Heart right ventricle (tissue), 16 donors: Measurements from ENCODE around the gene LCNL1. TPM values are rescaled to one million over a fixed set of nuclear protein-coding genes. Genes with fewer than 3 reads are reported as not detected.

Experiments used
- ATAC-seq, 8 donors: fragments of 200-7000 bp; cut with Tn5 transposase; one replicate each; pipeline ENCODE4 v1.9.1; 2020; ENCODE audit warnings: mild to moderate bottlenecking in 8 of 8, moderate library complexity in 8 of 8, moderate number of reproducible peaks in 1 of 8
- DNase-seq, 2 donors: peaks; one replicate each; pipeline ENCODE4 v3.0.0-alpha.2; 2020
- H3K27ac ChIP-seq, 10 donors: fragments of 200-600 bp; sonication (generic) in 2 of 10; one replicate each; pipeline versions ENCODE4 v1.5.0 to v1.8.0; 2020 to 2022; ENCODE audit warnings: mild to moderate bottlenecking in 3 of 10
- H3K27me3 ChIP-seq, 7 donors: fragments of 200-600 bp; one replicate each; pipeline ENCODE4 v1.8.0; 2021 to 2022; ENCODE audit warnings: mild to moderate bottlenecking in 2 of 7
- H3K36me3 ChIP-seq, 9 donors: fragments of 200-600 bp; sonication (generic) in 1 of 9; one replicate each; pipeline versions ENCODE4 v1.5.0 to v1.8.0; 2020 to 2022; ENCODE audit warnings: mild to moderate bottlenecking in 2 of 9
- H3K4me1 ChIP-seq, 9 donors: fragments of 200-600 bp; sonication (generic) in 1 of 9; one replicate each; pipeline versions ENCODE4 v1.5.0 to v1.8.0; 2020 to 2022; ENCODE audit warnings: mild to moderate bottlenecking in 4 of 9
- H3K4me3 ChIP-seq, 10 donors: fragments of 200-600 bp; sonication (generic) in 2 of 10; one replicate each; pipeline versions ENCODE4 v1.5.0 to v1.8.0; 2020 to 2022; ENCODE audit warnings: mild to moderate bottlenecking in 7 of 10, moderate library complexity in 2 of 10
- H3K9me3 ChIP-seq, 11 donors: fragments of 200-600 bp in 10 of 11; sonication (generic) in 2 of 11; one replicate each; pipeline versions ENCODE4 v1.5.0 to v1.8.0; 2013 to 2022; ENCODE audit warnings: mild to moderate bottlenecking in 2 of 11, control low read depth in 1 of 11, moderate library complexity in 1 of 11
- WGBS, 2 donors: extraction: QIAGEN DNeasy Blood & Tissue Kit; methylation state at CpG; one replicate each; pipeline ENCODE4 v1.1.7; 2013; ENCODE audit warnings: inconsistent platforms in 1 of 2; 5-methylcytosine and 5-hydroxymethylcytosine counted together
- intact Hi-C, 10 donors: fragments of 100-400 bp; cut with DNase I; formaldehyde crosslinking; loops; one replicate each; pipeline versions ENCODE4 v1.11.1 to v1.14.2; 2022
- polyA plus RNA-seq, 2 donors: library from polyadenylated mRNA; stranded (reverse); fragments of 200-250 nt; gene quantifications; one replicate each; pipeline ENCODE4 v1.2.3, GENCODE V29; 2013
- total RNA-seq, 10 donors: library from RNA; stranded (reverse); fragmentation: NEBNext Ultra II Directional in 3 of 10; extraction: Animal tissue kit (Norgen Biotek cat#: 25700) in 3 of 10; gene quantifications; one replicate each; pipeline versions ENCODE4 v1.2.1 to v1.2.4, GENCODE V29; 2021 to 2023
- TF ChIP-seq, protein P1 (sequence below), 9 donors: fragments of 200-600 bp; sonication (generic) in 2 of 9; IDR thresholded peaks; one replicate each; pipeline versions ENCODE4 v1.5.0 to v1.8.0; 2021 to 2022; ENCODE audit warnings: antibody characterized with exemption in 9 of 9, mild to moderate bottlenecking in 5 of 9, moderate library complexity in 1 of 9
- donor health status: Arrhythmogenic right ventricular cardiomyopathy.
- donor health status: ischemic (EF 13 %, LVEDD 7.1; RV severe dilation, severe dysfunction).
- donor health status: healthy with polysubstance abuse.
- donor health status: DM: no; HTN: yes; CAD: no.
- donor health status: DM: no; HTN: no; CAD: no.
- donor health status: ischemic (EF 25% LVEDD 6.9; RV normal size, moderate dysfunction).
- donor health status: ischemic (EF 25% LVEDD 5.7; RV mildly dilated, moderate dysfunction).
- donor health status: healthy.
- donor health status: DM: yes; HTN: yes; CAD: no.
- donor health status: Ischemic cardiomyopathy.
- donor health status: ischemic (EF 35%, LVEDD 5.7; RV mildly dilated, moderate dysfunction).
- donor health status: nonischemic (EF 11% LVEDD 7.7; RV severe dilation, severe dysfunction).
- donor health status: DM: yes; HTN: yes; CAD: no.
- donor health status: PGD.
- donor health status: ischemic (EF 29% LVEDD 5.4; RV normal size, mild dysfunction).
- donor health status: nonischemic (EF 23%, LVEDD 6.1; RV moderate dilation, normal function).

The LCNL1 gene
- total and polyA plus RNA-seq, 12 donors: 0.10 to 10.9 (median 6.4) TPM

DNA sequence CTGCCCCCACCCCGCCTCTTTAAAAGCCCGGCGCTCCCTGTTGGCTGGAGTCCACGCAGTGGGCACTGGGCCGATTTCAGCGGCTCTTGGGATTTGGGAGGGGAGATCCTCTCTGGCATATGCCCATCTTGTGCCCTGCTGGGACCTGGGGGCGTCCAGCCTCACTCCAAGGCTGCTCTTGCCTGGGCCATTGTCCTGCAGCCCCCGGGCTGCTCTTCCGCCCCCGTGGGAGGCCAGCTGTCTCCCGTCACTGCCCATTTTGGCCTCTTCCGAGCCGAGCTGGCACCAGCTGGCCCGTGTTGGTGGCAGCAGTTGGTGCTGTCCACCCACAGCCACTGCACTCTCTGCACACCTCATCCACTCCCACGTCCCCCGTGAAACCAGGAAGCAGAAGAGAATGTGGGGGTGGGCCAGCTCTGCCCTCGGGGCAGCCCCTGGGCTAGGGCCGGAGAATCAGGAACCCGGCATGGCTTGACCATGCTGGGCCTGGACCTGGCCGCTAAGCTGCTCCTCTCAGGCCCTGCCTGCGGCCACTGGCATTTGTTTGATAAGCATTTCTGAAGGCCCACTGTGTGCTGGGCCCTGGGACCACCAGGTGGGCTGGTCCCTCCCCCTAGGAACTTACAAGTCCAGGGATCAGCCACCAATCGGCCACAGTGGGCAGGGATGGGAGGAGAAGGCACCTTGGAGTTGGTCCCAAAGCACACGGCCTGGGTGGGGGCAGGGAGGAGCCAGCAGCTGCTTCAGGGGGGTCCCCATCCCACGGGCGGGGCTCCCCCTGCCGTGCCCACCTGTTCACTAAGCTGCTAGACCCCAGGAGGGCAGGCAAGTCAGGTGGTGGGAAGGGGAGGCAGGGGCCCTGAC is 35.5 kb upstream of the LCNL1 start:
- H3K27ac ChIP-seq: peak overlapping the region in 7 of 10 donors; percentile 35 to 97 (median 93)
- peak in 1 of 2 donors; percentile 26 for DNase-seq

DNA sequence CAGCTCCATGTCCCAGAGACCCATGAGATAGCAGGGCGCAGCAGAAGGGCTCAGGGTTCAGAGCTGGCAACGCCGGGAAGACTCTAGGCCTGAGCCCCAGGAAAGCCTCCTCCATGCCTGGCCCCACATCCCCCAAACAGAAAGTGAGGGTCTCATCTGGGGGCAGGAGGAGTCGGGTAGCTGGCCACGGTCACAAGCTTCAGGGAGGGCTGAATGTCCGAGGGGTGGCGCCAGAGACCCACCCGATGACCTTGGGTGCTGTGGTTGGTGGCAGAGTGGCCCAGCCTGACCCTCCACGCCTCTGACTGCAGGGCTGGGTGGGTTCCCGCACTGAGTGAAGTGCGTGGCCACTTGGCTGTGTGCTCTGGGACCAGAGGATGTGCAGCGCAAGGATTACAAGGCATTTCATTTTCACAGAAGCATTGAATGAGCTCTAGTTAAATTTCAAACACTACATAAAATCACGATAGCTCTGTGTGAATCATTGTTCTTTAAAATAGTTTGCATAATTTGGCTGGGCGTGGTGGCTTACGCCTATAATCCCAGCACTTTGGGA is 34.8 kb upstream of the LCNL1 start:
- DNase-seq: peak; percentile 67 to 79
- H3K36me3 ChIP-seq: peaks cover 0 to 4% (median 0%) of the 10 kb centered on the region in 9 donors
- no peaks in the 10 kb centered on the region for H3K27me3 ChIP-seq
- H3K4me3 ChIP-seq: no peak overlapping the region
- ATAC-seq: peak in 4 of 8 donors; percentile 26 to 37 (median 36)
- H3K9me3 ChIP-seq: no peaks in the 10 kb centered on the region
- H3K4me1 ChIP-seq: peaks cover 25 to 73% (median 35%) of the 10 kb centered on the region in 9 donors
- intact Hi-C loops: loop anchor here (2.0 to 5.0 kb wide), 11 partner anchors 29 to 161 kb away; partner anchors contain the start of genes PAXX (in 4 of the 10), FUT7 (in 3 of the 10), ABCA2 (in 1 of the 10) and CLIC3 (in 1 of the 10)
- 27 to 29% methylated on average over 15 of the region's 15 CpGs for WGBS, 2 donors
- TF ChIP-seq, protein P1, sequence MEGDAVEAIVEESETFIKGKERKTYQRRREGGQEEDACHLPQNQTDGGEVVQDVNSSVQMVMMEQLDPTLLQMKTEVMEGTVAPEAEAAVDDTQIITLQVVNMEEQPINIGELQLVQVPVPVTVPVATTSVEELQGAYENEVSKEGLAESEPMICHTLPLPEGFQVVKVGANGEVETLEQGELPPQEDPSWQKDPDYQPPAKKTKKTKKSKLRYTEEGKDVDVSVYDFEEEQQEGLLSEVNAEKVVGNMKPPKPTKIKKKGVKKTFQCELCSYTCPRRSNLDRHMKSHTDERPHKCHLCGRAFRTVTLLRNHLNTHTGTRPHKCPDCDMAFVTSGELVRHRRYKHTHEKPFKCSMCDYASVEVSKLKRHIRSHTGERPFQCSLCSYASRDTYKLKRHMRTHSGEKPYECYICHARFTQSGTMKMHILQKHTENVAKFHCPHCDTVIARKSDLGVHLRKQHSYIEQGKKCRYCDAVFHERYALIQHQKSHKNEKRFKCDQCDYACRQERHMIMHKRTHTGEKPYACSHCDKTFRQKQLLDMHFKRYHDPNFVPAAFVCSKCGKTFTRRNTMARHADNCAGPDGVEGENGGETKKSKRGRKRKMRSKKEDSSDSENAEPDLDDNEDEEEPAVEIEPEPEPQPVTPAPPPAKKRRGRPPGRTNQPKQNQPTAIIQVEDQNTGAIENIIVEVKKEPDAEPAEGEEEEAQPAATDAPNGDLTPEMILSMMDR (IDR thresholded peaks at IDR 0.05): peak; percentile 48 to 80 (median 70)
- peak overlapping the region in 7 of 10 donors; percentile 35 to 97 (median 93) for H3K27ac ChIP-seq

More for the DNA sequence above, 35.5 kb upstream of the LCNL1 start:
- Histone ChIP-seq H3K9me3 (no peaks in the 10 kb centered on the region), H3K4me1 (peaks cover 30 to 73% (median 40%) of the 10 kb centered on the region in 9 donors), H3K4me3 (no peak overlapping the region), H3K27me3 (no peaks in the 10 kb centered on the region), H3K36me3 (peaks cover 0 to 11% (median 7%) of the 10 kb centered on the region in 9 donors)
- TF ChIP-seq, protein P1 (IDR thresholded peaks at IDR 0.05): no peak
- WGBS, 2 donors: 52 to 66% methylated on average over 26 of the region's 26 CpGs
- intact Hi-C loops: loop anchor here (2.0 to 5.0 kb wide), 9 partner anchors 35 to 160 kb away; partner anchors contain the start of genes PAXX (in 4 of the 10), FUT7 (in 3 of the 10), CLIC3 (in 1 of the 10) and LCNL1 (in 1 of the 10)
- no peak for ATAC-seq

DNA sequence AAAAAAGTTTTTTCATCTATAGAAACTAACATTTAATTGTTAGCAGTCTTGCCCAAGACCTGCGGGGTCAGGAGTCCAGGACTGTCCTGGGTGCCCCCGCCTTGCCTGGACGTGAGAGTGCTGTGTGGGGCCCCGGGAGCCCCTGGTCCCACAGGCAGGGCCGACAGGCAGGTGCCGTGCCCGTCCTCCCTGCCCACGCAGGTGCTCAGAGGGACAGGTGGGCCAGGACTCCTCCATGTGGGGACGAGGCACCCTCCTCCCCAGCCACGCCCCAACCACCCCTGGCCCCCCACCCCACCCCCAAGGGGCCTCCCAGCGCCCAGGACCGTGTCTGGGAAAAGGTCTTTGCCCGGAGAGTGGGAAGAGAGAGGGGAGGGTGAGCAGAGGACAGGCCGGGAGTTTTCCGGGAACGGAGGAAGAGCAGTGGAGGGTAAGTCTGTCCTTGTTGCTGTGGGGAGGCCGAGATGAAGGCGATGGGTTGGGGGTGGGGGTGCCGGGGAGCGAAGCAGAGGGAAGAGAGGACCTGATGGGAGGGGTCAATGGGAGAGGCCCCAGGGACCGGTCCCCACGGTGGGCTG is 33.5 kb upstream of the LCNL1 start:
- H3K4me1 ChIP-seq: peaks cover 19 to 67% (median 29%) of the 10 kb centered on the region in 9 donors
- H3K36me3 ChIP-seq: no peaks in the 10 kb centered on the region
- DNase-seq (peak in 1 of 2 donors; percentile 26), ATAC-seq (peak in 3 of 8 donors; percentile 0 to 1 (median 0))
- TF ChIP-seq, protein P1 (IDR thresholded peaks at IDR 0.05): no peak
- H3K4me3 ChIP-seq: peak overlapping the region; percentile 51 to 91 (median 67)
- peak overlapping the region; percentile 85 to 97 (median 94) for H3K27ac ChIP-seq
- no peaks in the 10 kb centered on the region for H3K27me3 ChIP-seq
- no peaks in the 10 kb centered on the region for H3K9me3 ChIP-seq
- WGBS, 2 donors: 14 to 20% methylated on average over 21 of the region's 22 CpGs
- intact Hi-C loops: loop anchor here in 8 of 10 donors (2.0 to 5.0 kb wide), 10 partner anchors 27 to 162 kb away; partner anchors contain the start of genes PAXX (in 4 of the 8), FUT7 (in 2 of the 8), ABCA2 (in 1 of the 8) and CLIC3 (in 1 of the 8)
